HEK293 (cell line): ENCODE results near the gene CMTM5.

Source experiments
- ZNF121 ChIP-seq: fragments of 450-650 bp; formaldehyde crosslinking; IDR thresholded peaks from 2 replicates; pipeline ENCODE4 v1.5.1; 2016; ENCODE audit warnings: missing biosample characterization, missing genetic modification characterization
- ZNF132 ChIP-seq: fragments of 450-650 bp; formaldehyde crosslinking; IDR thresholded peaks from 2 replicates; pipeline ENCODE4 v1.5.1; 2017; ENCODE audit warnings: missing biosample characterization, missing genetic modification characterization, borderline replicate concordance
- ZNF394 ChIP-seq: fragments of 450-650 bp; formaldehyde crosslinking; IDR thresholded peaks from 2 replicates; pipeline ENCODE4 v1.5.1; 2016; ENCODE audit warnings: missing biosample characterization, missing genetic modification characterization, mild to moderate bottlenecking, moderate library complexity, borderline replicate concordance
- ZNF510 ChIP-seq: fragments of 450-650 bp; formaldehyde crosslinking; IDR thresholded peaks from 2 replicates; pipeline ENCODE4 v1.5.1; 2018; ENCODE audit warnings: mild to moderate bottlenecking, missing genetic modification characterization, missing biosample characterization; ENCODE audit not compliant: insufficient replicate concordance
- TF ChIP-seq, protein P1 (sequence below): fragments of 450-650 bp; formaldehyde crosslinking; IDR thresholded peaks from 2 replicates; pipeline ENCODE4 v1.5.1; 2016; ENCODE audit warnings: missing biosample characterization, missing genetic modification characterization
- TF ChIP-seq, protein P2 (sequence below): fragments of 450-650 bp; formaldehyde crosslinking; IDR thresholded peaks from 2 replicates; pipeline ENCODE4 v1.5.1; 2016; ENCODE audit warnings: missing biosample characterization, missing genetic modification characterization

- TF ChIP-seq, protein P1, sequence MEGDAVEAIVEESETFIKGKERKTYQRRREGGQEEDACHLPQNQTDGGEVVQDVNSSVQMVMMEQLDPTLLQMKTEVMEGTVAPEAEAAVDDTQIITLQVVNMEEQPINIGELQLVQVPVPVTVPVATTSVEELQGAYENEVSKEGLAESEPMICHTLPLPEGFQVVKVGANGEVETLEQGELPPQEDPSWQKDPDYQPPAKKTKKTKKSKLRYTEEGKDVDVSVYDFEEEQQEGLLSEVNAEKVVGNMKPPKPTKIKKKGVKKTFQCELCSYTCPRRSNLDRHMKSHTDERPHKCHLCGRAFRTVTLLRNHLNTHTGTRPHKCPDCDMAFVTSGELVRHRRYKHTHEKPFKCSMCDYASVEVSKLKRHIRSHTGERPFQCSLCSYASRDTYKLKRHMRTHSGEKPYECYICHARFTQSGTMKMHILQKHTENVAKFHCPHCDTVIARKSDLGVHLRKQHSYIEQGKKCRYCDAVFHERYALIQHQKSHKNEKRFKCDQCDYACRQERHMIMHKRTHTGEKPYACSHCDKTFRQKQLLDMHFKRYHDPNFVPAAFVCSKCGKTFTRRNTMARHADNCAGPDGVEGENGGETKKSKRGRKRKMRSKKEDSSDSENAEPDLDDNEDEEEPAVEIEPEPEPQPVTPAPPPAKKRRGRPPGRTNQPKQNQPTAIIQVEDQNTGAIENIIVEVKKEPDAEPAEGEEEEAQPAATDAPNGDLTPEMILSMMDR (tag by site-specific recombination) = no peak
- TF ChIP-seq, protein P2, sequence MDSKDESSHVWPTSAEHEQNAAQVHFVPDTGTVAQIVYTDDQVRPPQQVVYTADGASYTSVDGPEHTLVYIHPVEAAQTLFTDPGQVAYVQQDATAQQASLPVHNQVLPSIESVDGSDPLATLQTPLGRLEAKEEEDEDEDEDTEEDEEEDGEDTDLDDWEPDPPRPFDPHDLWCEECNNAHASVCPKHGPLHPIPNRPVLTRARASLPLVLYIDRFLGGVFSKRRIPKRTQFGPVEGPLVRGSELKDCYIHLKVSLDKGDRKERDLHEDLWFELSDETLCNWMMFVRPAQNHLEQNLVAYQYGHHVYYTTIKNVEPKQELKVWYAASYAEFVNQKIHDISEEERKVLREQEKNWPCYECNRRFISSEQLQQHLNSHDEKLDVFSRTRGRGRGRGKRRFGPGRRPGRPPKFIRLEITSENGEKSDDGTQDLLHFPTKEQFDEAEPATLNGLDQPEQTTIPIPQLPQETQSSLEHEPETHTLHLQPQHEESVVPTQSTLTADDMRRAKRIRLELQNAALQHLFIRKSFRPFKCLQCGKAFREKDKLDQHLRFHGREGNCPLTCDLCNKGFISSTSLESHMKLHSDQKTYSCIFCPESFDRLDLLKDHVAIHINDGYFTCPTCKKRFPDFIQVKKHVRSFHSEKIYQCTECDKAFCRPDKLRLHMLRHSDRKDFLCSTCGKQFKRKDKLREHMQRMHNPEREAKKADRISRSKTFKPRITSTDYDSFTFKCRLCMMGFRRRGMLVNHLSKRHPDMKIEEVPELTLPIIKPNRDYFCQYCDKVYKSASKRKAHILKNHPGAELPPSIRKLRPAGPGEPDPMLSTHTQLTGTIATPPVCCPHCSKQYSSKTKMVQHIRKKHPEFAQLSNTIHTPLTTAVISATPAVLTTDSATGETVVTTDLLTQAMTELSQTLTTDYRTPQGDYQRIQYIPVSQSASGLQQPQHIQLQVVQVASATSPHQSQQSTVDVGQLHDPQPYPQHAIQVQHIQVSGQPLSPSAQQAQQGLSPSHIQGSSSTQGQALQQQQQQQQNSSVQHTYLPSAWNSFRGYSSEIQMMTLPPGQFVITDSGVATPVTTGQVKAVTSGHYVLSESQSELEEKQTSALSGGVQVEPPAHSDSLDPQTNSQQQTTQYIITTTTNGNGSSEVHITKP (tag by site-specific recombination) = no peak
- TF ChIP-seq ZNF132 (tag by site-specific recombination) (no peak), ZNF394 (tag by site-specific recombination) (no peak), ZNF121 (tag by site-specific recombination) (no peak), ZNF510 (tag by site-specific recombination) (no peak)
Measured at GRCh38 chr14:23376482-23377197, at the start of gene CMTM5.
